ENCODE results near the gene PPP1R12A.

PPP1R12A gene

GRCh38 chr12:79934281-79935020 lies 446 bp downstream of the PPP1R12A start:
- no peak for DNase-seq

GRCh38 chr12:79933532-79934264 lies 1.2 kb downstream of the PPP1R12A start:
- DNase-seq, result no peak

GRCh38 chr12:79933043-79933442 lies 1.9 kb downstream of the PPP1R12A start:
- DNase-seq, result no peak

GRCh38 chr12:79932357-79932756 lies 2.5 kb downstream of the PPP1R12A start:
- no peak for DNase-seq

GRCh38 chr12:79929065-79929464 lies 5.8 kb downstream of the PPP1R12A start:
- DNase-seq, result no peak

DNA sequence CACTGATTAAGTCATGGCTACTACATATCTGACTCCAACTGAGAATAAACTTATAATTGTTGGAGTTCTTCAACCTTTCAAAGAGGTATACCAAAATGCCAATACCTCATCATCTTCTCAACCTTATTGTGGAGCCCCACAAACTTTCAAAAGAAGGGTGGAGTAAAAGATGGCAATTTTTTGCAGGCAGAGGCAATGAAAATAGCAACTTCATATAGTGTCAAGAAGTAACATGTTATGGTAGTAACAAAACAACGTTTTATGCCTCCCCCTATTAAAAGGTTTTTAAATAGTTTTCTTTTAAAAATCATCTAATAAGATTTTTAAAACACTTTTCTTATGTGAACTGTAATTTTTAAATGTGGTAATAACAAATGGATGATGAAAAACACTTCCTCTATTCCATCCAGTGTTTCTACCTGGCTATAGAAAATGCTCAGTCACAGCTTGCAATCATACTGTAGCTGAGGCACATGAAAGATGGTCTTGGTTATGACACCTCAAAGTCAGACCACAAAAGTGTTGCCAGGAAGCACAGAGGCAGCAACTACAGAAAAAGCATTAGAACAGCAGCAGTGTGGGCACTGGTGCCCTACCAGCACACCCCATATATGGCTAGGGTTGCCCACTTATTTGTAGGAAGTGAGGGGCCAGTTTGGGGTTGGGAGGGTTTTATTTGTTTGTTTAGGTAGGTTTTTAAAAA lies 7.0 kb downstream of the PPP1R12A start:
- DNase-seq, result no peak

DNA sequence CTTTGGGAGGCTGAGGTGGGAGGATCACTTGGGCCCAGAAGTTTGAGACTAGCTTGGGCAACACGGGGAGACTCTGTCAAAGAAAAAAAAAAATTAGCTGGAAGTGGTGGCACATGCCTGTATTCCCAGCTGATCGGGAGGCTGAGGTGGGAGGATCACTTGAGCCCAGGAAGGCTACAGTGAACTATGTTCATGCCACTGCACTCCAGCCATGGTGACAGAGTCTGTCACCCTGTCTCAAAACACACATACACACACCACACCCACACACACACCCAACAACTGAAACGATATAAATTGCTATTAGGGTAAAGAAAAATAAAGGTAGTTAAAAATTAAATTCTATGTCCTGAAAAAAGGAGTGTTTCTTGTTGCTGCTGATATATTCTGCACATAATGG lies 7.9 kb downstream of the PPP1R12A start:
- DNase-seq, result no peak

- no peak for DNase-seq
Observed at GRCh38 chr12:79925492-79925891, 9.4 kb downstream of the PPP1R12A start.

DNA sequence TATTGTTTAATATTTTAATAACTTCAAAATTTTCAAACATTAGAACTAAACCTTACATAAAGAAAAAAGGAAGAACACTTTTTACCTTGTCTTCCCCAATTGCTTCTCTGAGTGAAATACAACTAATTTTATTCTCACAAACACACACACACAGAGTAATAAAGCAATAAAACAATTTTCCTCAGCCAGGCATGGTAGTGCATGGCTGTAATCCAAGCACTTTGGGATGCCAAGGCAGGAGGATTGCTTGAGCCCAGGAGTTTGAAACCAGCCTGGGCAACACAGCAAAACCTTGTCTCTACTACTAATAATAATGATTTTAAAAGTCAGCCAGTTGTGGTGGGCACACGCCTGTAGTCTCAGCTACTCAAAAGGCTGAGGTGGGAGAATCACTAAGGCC lies 13.1 kb downstream of the PPP1R12A start:
- DNase-seq, result no peak

- no peak for DNase-seq
Observed at GRCh38 chr12:79920421-79921238, 14.3 kb downstream of the PPP1R12A start.

GRCh38 chr12:79919762-79920161 lies 15.1 kb downstream of the PPP1R12A start:
- DNase-seq, result no peak

DNA sequence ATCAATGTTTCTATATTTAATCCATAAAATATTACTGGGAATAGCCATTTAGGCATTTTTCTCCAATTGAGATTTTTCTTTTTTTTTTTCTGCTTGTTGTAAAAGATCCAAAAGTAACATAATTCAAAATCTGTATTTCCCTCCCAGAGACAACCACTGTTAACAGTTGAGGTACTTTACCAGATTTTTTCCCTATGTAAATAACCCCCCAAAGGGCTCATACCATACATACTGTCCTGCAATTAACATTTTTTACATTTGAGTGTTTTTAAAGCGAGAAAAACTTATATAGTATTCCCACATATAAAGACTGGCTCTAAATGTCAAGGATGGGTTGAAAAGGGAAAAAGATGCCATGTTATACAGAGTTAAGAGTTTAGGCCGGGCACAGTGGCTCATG lies 18.1 kb downstream of the PPP1R12A start:
- DNase-seq, result no peak

- DNase-seq, result no peak
Observed at GRCh38 chr12:79911889-79912656, 22.8 kb downstream of the PPP1R12A start.

DNA sequence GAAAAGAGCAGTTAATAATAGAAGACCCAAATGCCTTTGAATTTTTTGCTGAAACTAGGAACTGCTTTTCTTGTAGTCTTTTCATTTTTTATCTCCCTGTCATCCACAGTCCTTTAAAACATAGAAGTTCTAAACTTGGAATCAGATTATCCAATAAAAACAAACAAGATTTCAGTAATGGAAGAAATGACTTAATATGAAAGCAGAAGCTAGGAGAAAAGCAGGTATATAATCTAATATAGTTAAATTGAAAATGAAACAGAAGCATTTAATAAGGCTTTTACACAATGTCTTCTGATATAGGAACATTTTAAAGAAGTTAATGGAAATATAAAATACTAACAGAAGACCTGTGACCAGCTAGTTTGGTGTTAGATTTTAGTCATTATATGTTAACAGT lies 26.5 kb downstream of the PPP1R12A start:
- DNase-seq, result no peak

- no peak for DNase-seq
Observed at GRCh38 chr12:79901506-79901905, 33.4 kb downstream of the PPP1R12A start.

DNA sequence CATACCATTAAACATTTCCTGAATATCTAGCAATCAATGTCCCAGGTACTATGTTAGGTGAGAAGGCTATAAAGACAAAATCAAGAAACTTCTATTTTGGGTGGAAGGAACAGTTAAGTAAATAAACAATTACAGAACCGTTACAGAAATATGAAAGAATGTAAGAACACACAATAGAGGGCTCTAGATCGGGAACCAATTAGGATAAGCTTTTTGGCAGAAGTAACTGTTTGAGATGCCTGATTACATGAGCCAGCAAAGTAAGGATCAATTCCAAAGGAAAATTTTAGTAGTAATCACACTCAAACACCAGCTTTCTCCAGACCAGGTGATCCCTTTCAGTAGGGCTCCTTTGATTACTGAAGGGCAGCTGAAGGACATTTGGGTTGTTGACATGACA lies 33.9 kb downstream of the PPP1R12A start:
- DNase-seq, result no peak

GRCh38 chr12:79900199-79900598 lies 34.7 kb downstream of the PPP1R12A start:
- no peak for DNase-seq

GRCh38 chr12:79897617-79898016 lies 37.3 kb downstream of the PPP1R12A start:
- no peak for DNase-seq

DNA sequence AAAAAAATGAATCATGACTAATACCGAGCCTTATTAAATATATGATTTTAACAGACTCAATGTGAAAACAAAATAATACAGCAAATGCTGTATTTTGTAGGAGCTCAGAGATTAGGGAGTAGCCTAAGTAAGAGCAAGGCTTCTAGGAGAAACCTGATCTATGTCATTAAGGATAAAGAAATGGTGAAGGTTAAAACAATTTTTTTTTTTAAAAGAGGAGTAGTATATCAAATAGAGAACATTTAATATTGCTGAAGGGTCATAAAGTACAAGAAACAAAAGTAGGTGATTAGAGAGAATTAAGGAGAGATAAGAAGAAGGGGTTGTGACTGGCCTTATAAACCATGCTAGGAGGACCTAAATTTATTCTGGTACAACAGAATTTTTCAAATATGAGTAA lies 39.1 kb downstream of the PPP1R12A start:
- no peak for DNase-seq

DNA sequence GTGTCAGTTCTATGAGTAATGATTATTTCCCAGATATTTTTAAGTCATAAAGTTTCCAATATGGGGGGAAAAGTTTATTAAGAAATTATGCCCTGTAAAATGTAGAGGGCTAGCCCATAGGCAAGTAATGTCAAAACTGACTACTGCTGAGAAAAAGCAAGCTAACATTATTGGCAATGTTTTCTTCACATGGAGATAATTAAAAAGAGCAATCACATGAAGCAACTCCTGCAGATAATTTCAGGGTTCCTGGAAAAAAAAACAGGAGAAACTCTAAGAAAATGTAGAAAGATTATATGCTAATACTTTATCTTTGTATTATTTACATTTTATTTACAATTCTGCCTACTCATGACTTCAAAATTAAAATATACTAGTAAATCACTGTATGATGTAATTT lies 39.8 kb downstream of the PPP1R12A start:
- DNase-seq, result no peak

GRCh38 chr12:79891506-79892162 lies 43.3 kb downstream of the PPP1R12A start:
- DNase-seq, result no peak

DNA sequence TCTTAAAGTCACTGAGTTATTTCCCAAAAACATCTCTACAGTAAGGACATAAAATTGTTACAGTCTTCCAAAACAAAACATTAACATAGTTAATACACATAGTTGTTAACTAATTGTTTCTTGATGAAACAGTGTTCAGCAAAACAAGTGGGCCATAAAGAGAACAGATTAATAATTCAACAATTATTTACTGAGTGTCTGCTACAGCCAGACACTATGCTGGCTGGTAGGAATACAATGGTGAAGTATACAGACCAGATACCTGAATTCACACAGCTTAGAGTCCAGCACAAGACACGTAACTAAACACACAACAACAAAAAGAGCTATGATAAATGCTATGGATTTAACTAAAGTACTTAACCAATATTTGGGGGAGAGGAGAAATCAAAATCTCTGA lies 47.0 kb downstream of the PPP1R12A start:
- DNase-seq, result no peak

Measured in cortex of kidney (tissue), 1 donor.